Left lobe of liver (tissue), 2 donors: ENCODE results near the gene LIME1. TPM values are rescaled to one million over a fixed set of nuclear protein-coding genes. Genes with fewer than 3 reads are reported as not detected.

Source experiments
- ATAC-seq: fragments of 200-7000 bp; cut with Tn5 transposase; one replicate; pipeline ENCODE4 v1.9.1; 2020; ENCODE audit warnings: mild to moderate bottlenecking, moderate library complexity
- DNase-seq: peaks from one replicate; pipeline ENCODE4 v3.0.0-alpha.2; 2020; ENCODE audit warnings: low spot score
- total RNA-seq: library from RNA; stranded (reverse); gene quantifications from one replicate; pipeline ENCODE4 v1.2.1, GENCODE V29; 2021
- donor health status: DM: no; HTN: no; CAD: no; lungs with moderate emphysema.
- donor health status: DM: no; HTN: yes; CAD: no.

LIME1 gene
- total RNA-seq, 1 donor from 2014 or later, result 122 TPM

DNA sequence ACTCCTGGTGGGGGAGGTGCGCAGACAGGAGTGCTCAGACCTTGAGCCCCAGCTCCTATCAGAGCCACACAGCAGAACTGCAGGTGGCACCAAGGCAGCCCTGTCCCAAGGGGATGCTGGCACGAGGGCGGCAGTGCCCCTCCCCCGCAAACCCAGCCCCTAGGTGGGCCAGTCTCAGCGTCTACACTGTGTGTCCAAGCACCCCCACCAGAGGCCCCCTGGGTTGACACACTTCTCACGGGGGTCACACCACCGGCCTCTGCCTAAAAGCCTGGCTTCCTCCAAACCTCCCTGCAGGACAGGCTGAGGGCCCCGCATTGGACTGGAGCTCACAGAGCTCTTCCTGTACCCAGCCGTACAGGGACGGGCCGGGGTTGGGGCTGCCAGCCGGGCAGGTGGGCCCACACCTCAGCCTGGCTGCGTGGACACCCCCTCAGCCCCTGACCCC lies 11.2 kb downstream of the LIME1 start:
- DNase-seq (no peak), ATAC-seq (no peak)

DNA sequence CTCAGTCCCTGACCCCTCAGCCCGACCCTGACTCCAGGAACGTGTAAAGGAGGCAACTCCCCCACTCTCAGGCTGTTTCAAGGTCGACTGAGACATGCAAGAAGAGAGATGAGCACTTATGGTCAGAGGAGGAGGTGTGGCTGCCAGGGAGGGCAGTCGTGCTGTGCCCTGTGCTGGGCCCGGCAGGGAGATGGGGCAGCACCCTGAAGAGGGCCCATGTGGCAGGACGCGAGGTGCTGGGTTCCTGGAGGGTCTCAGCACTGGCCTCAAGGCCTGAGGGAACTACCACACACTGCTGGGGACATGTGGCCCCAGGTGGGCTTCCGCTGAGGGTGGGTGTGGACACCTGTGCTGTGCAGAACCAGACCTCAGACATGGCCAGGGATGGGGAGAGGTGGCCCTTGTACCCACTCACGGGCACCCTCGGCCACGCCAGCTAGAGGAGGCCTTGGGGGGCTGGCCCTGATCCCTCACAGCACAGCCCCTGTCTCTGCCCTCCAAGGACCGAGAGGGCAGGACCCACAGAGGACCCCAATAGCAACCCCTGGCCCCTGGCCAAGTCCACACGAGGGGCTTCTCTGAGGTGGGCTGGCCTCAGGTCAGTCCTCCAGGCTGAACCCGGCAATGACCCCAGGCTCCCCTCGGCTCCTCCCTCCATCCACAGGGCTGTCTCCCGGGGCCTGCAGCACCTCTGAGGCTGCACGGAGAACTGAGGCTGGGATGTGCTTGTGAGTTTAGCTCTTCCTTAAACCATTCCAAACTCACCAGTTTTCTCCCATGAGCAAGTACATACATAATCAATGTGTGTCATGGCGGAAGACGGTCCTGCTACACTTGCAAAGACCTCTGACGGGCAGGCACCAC lies 11.8 kb downstream of the LIME1 start:
- ATAC-seq, result no peak
- DNase-seq, result no peak

DNA sequence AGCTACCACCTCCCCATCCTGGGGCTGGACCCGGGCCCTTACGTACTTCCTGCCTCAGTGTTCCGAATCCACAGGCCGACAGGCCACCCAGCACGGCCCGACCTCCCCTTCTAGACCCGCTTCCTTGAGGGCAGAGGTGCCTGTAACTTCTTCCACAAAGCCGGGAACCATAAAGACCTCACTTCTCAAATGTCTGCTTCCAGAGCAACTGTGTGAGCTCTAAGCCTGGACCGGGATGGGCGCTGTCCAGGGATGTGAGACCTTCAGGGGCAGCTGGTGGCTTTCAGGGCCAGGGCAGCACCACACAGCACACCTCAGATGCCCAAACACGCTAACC lies 12.4 kb downstream of the LIME1 start:
- no peak for ATAC-seq
- no peak for DNase-seq

DNA sequence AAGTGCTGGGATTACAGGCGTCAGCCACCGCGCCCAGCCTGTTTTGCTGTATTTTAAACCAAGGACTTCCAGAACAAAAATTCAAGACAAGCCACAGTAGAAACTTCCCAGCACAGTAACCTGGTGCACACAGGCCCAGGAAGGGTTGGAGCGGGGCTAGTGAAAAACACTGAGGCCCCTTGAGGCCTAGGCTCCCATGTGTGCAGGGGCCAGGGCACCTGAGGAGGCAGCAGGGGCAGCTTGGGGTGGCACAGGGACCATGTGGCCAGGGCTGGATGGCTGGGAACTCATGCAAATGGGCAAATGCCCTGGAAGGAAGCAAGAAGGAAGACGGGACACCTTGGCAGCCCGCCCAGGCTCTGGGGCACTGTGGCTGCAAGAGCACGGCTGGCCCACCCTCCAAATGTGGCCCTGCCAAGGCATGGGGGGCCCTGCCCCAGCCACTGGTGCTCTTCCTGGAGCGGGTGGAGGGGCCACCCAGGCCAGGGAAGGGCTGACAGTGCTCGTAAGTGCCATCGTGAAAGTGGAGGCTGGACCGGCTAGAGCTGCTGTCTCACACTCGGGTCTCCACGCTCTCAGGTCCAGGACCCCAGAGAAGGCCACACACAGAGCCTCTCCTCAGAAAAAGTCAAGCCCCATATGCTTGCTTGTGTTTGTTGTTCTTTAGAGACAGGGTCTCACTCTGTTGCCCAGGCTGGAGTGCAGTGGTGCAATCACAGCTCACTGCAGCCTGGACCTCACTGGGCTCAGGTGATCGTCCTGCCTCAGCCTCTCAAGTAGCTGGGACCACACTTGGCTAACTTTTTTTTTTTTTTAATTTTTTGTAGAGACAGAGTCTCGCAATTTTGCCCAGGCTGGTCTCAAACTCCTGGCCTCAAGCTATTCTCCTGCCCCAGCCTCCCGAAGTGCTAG lies 13.4 kb downstream of the LIME1 start:
- DNase-seq (no peak), ATAC-seq (no peak)

DNA sequence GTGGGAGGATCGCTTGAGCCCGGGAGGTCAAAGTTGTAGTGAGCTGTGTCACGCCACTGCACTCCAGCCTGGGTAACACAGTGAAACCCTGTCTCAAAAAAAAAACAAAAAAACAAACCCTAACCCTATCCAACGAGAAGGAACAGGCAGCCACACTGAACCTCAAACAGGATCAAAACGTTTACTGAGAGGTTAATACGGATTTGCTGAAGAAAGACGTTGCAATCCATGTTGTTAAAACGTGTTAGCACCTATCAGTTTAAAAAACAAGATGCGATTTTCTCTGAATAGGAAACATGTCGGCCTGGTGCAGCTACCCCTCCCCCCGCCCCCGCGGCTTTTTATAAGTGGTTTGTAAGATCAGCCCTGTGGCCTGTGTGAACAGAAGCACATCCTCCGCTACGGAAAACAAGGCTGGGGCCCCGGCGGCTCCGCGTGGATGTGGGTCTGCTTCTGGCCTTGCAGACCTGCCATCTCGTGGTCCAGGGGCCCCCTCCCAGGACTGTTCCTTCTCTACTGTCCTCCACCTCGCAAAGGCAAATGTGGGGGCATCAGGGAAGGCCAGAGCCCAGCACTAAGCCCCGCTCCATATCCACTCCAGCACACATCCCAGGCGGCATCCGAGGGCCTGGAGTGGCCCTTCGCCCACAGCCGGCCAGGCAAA lies 14.5 kb downstream of the LIME1 start:
- DNase-seq (no peak), ATAC-seq (no peak)

DNA sequence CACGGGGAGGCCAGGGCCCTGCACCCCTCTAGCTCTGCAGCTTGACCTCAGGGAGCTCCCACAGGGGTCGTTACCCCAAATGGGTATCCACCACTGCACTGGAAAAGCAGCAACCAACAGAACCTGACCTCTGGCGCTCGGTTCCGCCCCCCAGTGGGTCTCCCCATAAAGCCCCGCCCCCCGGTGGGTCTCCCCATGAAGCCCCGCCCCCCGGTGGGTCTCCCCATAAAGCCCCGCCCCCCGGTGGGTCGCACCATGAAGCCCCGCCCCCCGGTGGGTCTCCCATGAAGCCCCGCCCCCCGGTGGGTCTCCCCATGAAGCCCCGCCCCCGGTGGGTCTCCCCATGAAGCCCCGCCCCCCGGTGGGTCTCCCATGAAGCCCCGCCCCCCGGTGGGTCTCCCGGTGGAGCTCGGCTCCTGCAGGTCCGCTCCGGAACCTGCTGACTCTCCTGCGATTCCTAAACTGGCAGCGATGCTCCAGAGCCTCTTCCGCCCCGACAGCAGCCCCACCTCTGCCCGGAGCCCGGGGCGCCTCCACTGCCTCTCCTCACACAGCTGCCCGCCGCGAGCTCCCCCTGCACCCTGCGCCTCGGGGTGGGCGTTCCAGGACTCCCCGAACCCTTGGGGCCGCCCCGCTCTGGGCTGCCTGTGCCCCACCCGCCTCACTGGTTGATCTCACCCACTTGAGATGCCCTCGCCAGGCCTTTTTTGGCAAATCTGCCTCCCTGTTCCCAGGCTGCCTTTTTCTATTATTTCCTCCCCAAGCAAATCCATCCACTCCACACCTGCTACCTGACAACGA lies 15.2 kb downstream of the LIME1 start:
- no peak for ATAC-seq

DNA sequence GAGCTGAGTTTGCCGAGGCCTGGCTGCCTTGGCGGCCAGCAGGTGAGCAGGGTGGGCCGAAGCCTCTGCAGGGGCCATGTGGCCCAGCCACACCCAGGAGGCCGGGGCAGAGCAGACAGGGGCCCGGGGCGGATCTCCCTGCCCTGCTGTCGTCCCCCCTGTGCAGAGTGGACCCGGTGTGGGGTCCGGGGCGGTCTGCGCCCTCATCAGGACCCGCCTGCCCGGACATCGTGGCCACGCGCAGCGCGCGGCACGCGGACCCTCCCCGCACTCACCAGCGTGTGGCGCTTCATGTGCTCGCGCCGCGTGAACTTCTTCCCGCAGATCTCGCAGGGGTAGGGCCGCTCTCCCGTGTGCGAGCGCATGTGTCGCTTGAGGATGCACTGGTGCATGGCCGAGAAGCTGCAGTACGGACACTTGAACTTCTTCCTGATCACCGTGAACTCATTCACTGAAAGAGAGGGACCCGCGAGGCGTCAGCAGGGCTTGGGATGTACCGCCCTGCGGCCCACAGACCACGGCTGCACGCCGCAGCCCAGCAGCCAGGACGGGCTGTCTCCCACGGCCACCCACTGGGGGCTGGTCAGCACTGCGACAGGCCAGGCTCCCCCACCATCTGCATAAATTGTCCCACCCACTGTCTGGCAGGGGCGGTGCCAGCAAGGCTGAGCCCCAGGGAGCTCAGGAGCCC lies 16.1 kb downstream of the LIME1 start:
- DNase-seq (no peak), ATAC-seq (no peak)

More for the DNA sequence above, 15.2 kb downstream of the LIME1 start:
- no peak for DNase-seq

DNA sequence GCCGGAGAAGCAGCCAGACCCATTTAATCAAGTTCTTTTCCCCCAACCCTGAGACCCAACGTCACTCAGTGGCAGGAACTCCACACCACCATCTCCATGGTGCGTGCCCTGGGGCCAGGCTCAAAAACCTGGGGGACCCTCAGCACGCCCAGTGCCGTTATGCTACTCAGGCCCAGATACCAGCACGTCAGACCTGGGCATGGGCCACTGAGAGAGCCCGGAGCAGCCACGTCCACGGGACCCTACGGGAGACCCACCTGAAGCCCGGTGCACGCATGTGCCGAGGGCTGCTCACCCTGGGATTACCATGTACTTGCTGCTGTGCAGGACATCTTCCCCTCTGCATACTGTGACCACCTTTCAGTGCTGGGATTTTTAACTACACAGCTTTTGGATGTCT lies 16.9 kb downstream of the LIME1 start:
- no peak for ATAC-seq
- DNase-seq, result no peak

DNA sequence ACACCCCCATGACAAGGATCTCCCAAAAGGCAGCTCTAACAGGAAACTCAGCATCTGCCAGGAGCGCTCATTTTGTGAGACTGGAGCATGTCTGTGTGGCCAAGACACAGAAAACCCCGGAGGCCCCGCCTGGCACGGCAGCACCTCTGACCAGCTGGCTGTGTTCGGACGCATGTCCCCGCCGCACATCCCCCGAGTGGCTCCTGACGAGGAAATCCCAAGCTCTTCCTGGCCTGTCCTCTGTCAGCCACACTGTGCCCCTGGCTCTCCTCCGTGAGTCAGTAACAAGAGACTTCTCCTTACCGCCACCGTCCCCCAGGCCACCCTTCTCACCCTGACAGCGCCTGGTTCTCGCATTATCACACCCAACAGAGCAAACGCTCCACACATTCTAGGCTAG lies 17.5 kb downstream of the LIME1 start:
- ATAC-seq (no peak), DNase-seq (no peak)

DNA sequence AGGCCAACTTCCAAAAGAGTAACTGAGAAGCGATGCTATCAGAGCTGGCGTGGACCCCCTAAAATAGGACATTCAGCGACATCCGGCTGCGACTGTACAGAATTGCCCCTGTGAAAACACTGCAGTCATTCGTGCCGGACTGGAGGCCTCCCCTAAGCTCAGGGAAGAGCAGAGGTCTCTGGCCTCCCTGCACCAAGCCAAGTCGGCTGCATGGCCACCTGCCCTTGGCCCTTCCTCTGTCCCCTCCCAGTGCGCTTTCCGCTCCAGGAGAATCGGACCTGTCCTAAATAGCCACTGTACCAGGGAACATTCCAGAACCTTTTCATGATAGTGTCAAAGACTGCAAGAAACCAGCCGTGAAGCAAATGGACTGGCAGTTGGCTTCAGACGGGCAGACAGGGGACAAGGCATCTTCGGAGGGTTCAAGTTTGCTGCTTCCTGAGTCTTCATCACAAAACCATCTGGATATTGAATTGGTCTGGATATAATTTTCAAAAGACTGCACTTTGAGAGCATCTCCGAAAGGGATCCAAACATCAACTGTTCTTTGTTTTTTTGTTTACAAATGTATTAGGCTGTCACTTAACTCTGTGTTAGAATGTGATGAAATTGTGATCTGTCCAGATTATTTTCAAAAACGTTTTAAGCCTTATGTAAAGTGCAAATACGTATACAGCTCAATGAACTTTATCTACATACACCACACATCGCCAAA lies 19.6 kb downstream of the LIME1 start:
- DNase-seq (no peak), ATAC-seq (no peak)

DNA sequence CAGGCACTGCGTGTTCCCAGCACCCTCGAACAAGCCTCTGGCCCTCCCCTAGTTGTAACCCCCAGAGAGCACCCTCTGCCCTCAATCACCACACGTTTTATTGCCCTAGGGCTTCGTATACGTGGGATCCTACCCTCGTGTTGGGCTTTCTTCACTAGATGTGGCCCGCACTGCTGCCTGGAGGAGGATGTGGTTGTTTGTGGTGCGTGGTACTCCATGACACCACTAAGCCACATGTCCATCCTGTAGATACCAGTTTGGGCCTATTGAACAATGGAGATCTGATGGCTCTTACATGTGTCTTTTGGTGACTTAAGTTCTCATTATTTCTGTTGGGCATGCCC lies 20.2 kb downstream of the LIME1 start:
- no peak for DNase-seq
- ATAC-seq, result no peak

DNA sequence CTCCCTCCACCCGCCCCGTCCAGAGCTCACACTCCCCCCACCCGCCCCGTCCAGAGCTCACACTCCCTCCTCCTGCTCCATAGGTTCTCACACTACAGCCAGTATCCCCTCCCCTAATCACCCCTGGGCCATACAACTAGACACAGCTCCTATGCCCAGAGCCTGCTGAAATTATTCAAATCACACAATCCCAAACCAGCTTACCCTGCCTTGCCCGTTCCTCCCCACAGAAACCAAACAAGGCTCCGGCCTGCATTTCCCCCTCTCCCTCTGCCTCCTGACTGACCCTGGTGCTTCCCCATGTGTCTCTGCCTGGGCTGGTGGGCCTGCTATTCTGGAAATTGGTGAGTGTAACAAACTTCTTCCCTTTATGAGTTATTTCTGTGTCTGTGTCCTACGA lies 21.7 kb downstream of the LIME1 start:
- ATAC-seq, result no peak
- no peak for DNase-seq

DNA sequence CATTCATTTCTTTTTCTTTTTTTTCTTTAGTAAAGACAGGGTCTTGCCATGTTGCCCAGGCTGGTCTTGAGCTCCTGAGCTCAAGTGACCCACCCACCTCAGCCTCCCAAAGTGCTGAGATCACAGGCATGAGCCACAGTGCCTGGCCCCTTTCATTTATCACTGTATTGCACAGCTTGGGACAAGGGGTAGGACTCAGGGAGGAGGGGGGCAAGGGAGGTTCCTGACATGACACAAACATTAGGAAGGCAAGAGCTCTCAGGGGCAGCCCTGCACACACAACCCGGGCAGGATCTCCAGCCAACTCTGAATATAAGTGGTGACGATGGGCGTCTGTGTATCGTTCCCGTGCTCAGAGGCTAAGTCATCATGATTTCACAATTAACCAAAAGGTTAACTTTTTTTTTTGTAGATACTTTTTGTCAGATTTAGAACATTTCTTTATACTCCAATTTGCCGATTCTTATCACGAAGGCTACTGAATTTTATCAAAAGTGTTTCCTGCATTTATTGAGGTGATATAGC lies 23.0 kb downstream of the LIME1 start:
- no peak for ATAC-seq
- DNase-seq, result no peak

DNA sequence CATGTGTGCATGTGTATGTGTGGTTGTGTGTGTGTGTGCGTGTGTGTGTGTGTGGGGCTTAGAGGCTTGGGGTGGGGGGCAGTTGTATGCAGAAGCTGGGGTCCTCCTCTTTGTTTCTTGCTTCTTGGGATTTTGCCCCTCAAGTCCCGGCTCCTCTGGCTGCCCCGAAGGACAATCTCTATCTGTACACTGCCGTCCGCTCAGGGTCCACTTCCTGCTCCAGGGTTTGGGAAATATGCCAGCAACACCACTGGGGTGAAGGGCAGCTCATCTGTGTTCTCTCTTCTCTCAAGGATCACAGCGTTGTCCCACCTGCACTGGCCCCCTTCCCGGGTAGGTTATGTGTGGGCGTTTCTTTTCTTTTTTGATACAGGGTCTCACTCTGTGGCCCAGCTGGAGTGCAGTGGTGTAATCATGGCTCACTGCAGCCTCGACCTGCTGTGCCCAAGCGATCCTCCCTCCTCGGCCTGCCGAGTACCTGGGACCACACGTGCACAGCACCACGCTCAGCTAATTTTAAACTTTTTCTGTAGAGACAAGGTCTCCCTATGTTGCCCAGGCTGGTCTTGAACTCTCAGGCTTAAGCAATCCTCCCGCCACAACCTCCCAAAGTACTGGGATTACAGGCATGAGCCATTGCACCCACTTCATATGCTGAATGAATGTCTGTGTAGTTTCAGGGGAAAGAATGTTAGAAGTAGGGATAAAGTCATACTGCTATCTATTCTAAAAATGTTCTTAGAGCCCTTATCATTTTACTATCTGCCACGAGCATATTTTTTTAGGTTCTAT lies 28.8 kb downstream of the LIME1 start:
- ATAC-seq, result no peak
- DNase-seq, result no peak

DNA sequence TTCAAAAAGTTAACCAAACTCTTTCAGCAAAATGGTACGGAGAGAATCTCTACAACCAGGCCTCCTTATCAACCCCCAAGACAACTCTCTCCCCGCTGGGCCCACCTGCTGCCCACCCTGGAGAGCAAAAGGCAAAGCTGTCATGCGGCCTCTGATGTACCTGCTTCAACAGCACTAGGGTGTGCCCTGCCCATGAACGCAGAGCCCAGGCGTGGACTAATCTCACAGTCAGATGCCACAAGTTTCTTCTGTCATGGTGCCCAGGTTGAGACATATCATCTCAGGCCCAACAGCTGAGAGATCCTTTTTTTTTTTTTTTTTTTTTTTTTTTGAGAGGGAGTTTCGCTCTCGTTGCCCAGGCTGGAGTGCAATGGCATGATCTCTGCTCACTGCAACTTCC lies 29.4 kb downstream of the LIME1 start:
- ATAC-seq (no peak), DNase-seq (no peak)

DNA sequence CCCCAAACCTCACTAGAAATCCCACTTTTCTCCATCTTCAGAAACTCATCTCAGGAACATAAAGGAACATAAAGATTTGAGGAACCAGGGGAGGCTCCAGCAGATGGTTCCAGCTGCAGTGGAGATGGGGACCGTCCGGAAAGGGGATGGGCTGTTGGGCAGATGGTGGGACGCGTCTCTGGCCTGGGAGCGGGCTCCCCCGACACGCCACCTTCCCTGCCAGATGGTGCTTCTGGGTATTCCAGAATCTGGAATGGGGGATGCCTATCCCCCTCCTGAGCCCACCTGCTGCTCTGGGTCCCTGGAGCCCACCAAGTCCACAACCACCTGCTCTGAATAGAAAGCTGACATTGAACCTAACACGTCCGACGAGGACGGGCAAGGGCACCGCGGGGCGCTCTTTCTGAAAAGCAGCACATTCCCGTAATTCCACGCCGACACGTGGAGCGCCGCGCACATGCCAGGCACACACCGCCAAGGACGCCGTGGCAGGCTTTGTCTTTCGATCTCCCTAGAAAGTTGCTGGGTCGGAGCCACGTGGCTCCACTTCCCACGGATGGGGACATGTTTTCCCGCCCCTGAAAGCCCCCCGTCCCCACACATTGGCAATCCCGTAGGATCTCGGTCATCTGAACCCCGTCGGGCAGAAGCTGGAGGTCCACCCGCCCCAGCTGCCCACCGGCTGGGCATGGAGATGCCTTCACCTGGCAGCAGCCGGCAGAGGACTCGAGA lies 30.4 kb downstream of the LIME1 start:
- DNase-seq (no peak), ATAC-seq (no peak)

DNA sequence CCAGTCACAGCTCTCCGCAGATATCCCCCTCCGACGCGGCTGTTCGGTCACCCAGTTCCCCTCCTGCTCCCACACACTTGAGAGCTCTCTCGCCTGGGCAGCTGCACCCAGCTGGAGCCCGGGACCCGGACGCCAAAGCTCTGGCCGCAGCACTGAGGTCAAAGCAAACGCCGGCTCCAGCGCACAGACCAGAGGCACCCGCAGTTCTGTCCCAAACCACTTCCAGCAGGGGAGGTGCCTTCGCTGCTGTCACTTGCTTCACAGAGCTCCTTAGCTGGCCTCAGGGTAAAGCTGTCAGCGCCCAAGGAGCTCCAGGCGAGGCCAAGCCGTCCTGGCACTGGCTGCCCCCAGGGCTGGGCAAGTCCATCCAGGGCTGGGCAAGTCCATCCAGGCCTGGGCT lies 31.0 kb downstream of the LIME1 start:
- no peak for DNase-seq
- ATAC-seq, result no peak

DNA sequence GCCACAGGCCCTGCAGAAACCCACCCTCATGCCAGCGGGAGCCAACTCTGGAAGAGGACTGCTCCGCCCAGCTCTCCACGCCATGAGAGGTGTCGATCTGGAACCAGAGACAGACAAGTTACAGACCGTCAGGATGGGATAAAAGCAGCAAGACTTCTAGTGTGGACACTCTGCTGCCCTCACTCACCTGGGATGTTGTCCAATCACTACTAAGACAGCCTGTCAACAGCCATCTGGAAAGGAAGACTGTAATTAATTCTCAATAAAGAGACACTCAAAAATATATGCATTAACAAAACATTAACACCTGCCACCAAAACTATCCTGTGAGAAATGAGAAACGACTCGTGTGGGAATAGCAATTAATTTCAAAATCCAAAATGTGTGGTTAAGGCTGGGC lies 31.4 kb downstream of the LIME1 start:
- ATAC-seq (no peak), DNase-seq (no peak)
